ENCODE data around the gene ANKRD7.

- TF ChIP-seq CTCF (IDR thresholded peaks at IDR 0.05): no peak
- TF ChIP-seq POLR2A (IDR thresholded peaks at IDR 0.05): no peak
These were observed 56.0 kb downstream of the ANKRD7 start for GRCh38 chr7:118280319-118281012.
